Transverse colon (tissue), 4 donors: Measurements from ENCODE around the gene TCTN2. TPM values are rescaled to one million over a fixed set of nuclear protein-coding genes. Genes with fewer than 3 reads are reported as not detected.

ENCODE experiments used
- DNase-seq: peaks from one replicate; pipeline ENCODE4 v3.0.0-alpha.2; 2019
- H3K27ac ChIP-seq, 4 donors: fragments of 200-600 bp; sonication (generic); 2 replicates each; pipeline ENCODE4 v1.5.1; 2016 to 2018; ENCODE audit warnings: inconsistent platforms in 4 of 4
- H3K27me3 ChIP-seq: fragments of 200-600 bp; sonication (generic); 2 replicates; pipeline ENCODE4 v1.5.1; 2017; ENCODE audit warnings: inconsistent platforms
- H3K36me3 ChIP-seq, 4 donors: fragments of 200-600 bp; sonication (generic); 2 replicates each; pipeline ENCODE4 v1.5.1; 2017 to 2019; ENCODE audit warnings: inconsistent platforms in 4 of 4
- H3K4me1 ChIP-seq, 4 donors: fragments of 200-600 bp; sonication (generic); 2 replicates each; pipeline ENCODE4 v1.5.1; 2017 to 2020; ENCODE audit warnings: inconsistent platforms in 4 of 4
- H3K4me3 ChIP-seq, 4 donors: fragments of 200-600 bp; sonication (generic); 1 replicate in 1 of 4; 2 replicates in 3 of 4; pipeline versions ENCODE4 v1.5.1 to v1.6.1; 2017 to 2019; ENCODE audit warnings: inconsistent platforms in 4 of 4
- H3K9me3 ChIP-seq, 2 donors: fragments of 200-600 bp; sonication (generic); 2 replicates each; pipeline ENCODE4 v1.5.1; 2017 to 2019; ENCODE audit warnings: inconsistent platforms in 2 of 2
- CTCF ChIP-seq, 5 experiments: fragments of 200-600 bp in 3 of 5; fragments of 450-650 bp in 2 of 5; sonication (generic) in 3 of 5; IDR thresholded peaks; 1 replicate in 2 of 5; 2 replicates in 3 of 5; pipeline ENCODE4 v1.5.1; 2016 to 2017; ENCODE audit warnings: antibody characterized with exemption in 5 of 5, inconsistent platforms in 3 of 5, mild to moderate bottlenecking in 2 of 5, moderate library complexity in 1 of 5
- EP300 ChIP-seq: sonication (generic); formaldehyde crosslinking; IDR thresholded peaks from one replicate; pipeline ENCODE4 v1.6.1; 2017; ENCODE audit warnings: antibody characterized with exemption, low read depth
- POLR2A ChIP-seq: fragments of 450-650 bp; IDR thresholded peaks from one replicate; pipeline ENCODE4 v1.6.1; 2016; ENCODE audit warnings: antibody characterized with exemption, mild to moderate bottlenecking, moderate library complexity
- POLR2AphosphoS5 ChIP-seq, 3 donors: sonication (generic); formaldehyde crosslinking; IDR thresholded peaks; one replicate each; pipeline ENCODE4 v1.6.1; 2016; ENCODE audit warnings: antibody characterized with exemption in 3 of 3
- WGBS, 2 donors: methylation state at CpG; one replicate each; pipeline ENCODE4 v1.1.5; 2018; ENCODE audit warnings: low coverage in 1 of 2; 5-methylcytosine and 5-hydroxymethylcytosine counted together
- in situ Hi-C, 4 donors: fragments of 200-750 bp; cut with MboI; loops; one replicate each; pipeline versions ENCODE4 v1.15.0 to v1.15.1; 2017; ENCODE audit warnings: low sequenced_read_pairs in 3 of 4, low pct_ligation_motif_present in 1 of 4, low pct_unique_long_range_greater_than_20kb in 1 of 4
- intact Hi-C: fragments of 100-400 bp; cut with DNase I; formaldehyde crosslinking; loops from one replicate; pipeline ENCODE4 v1.15.1; 2023; ENCODE audit warnings: low total_unique reads
- total RNA-seq, 4 donors: library from RNA; depleted of rRNA; stranded (reverse); fragments of >200 nt; gene quantifications; one replicate each; pipeline ENCODE4 v1.1.0, GENCODE V29; 2016

TCTN2 gene
- total RNA-seq, 4 donors from 2014 or later, result 1.00 to 6.3 (median 5.1) TPM

GRCh38 chr12:123732251-123732650, 61.3 kb downstream of the TCTN2 start:
- WGBS, 2 donors, result 95 to 100% methylated on average over 3 to 12 of the region's 12 CpGs
- peaks cover 0 to 40% (median 17%) of the 10 kb centered on the region in 4 donors for H3K36me3 ChIP-seq

GRCh38 chr12:123733229-123733628, 62.3 kb downstream of the TCTN2 start:
- Histone ChIP-seq H3K27ac (no peak overlapping the region), H3K4me1 (no peaks in the 10 kb centered on the region), H3K27me3 (no peaks in the 10 kb centered on the region), H3K36me3 (peaks cover 0 to 50% (median 15%) of the 10 kb centered on the region in 4 donors), H3K4me3 (no peak overlapping the region), H3K9me3 (no peaks in the 10 kb centered on the region)
- intact Hi-C loops, result no loop called here
- DNase-seq, result no peak
- TF ChIP-seq POLR2A, result no peak
- in situ Hi-C loops, result no loop called here
- WGBS, 2 donors, result 93 to 97% methylated on average over 6 to 10 of the region's 10 CpGs

More at GRCh38 chr12:123732251-123732650, 61.3 kb downstream of the TCTN2 start:
- Histone ChIP-seq H3K4me3 (no peak overlapping the region), H3K9me3 (no peaks in the 10 kb centered on the region), H3K27me3 (no peaks in the 10 kb centered on the region), H3K27ac (no peak overlapping the region), H3K4me1 (no peaks in the 10 kb centered on the region)
- intact Hi-C loops, result no loop called here
- DNase-seq, result no peak
- in situ Hi-C loops, result no loop called here
- no peak for TF ChIP-seq CTCF (IDR thresholded peaks at IDR 0.05)
- no peak for TF ChIP-seq POLR2AphosphoS5 (IDR thresholded peaks at IDR 0.05)
- TF ChIP-seq EP300, result no peak
- TF ChIP-seq POLR2A, result no peak

GRCh38 chr12:123734268-123734667, 63.4 kb downstream of the TCTN2 start:
- no peak overlapping the region for H3K4me3 ChIP-seq
- TF ChIP-seq POLR2AphosphoS5 (IDR thresholded peaks at IDR 0.05) (no peak), CTCF (IDR thresholded peaks at IDR 0.05) (no peak), EP300 (no peak), POLR2A (no peak)
- no peaks in the 10 kb centered on the region for H3K27me3 ChIP-seq
- H3K36me3 ChIP-seq, result peaks cover 0 to 61% (median 18%) of the 10 kb centered on the region in 4 donors
- no peaks in the 10 kb centered on the region for H3K4me1 ChIP-seq
- no peak overlapping the region for H3K27ac ChIP-seq
- in situ Hi-C loops, result no loop called here
- WGBS, 2 donors, result 81 to 90% methylated on average over 2 to 5 of the region's 5 CpGs
- DNase-seq, result no peak
- H3K9me3 ChIP-seq, result no peaks in the 10 kb centered on the region
- intact Hi-C loops, result no loop called here

- TF ChIP-seq CTCF (IDR thresholded peaks at IDR 0.05) (no peak), POLR2A (no peak), EP300 (no peak), POLR2AphosphoS5 (IDR thresholded peaks at IDR 0.05) (no peak)
- Histone ChIP-seq H3K27ac (no peak overlapping the region), H3K4me1 (no peaks in the 10 kb centered on the region), H3K36me3 (peaks cover 0 to 66% (median 29%) of the 10 kb centered on the region in 4 donors), H3K27me3 (no peaks in the 10 kb centered on the region), H3K9me3 (no peaks in the 10 kb centered on the region), H3K4me3 (no peak overlapping the region)
- in situ Hi-C loops (no loop called here), intact Hi-C loops (no loop called here)
- no peak for DNase-seq
- WGBS, 2 donors, result 90% methylated on average over 8 to 14 of the region's 14 CpGs
These were observed 71.1 kb downstream of the TCTN2 start for GRCh38 chr12:123741937-123742572.

GRCh38 chr12:123743002-123743401, 72.1 kb downstream of the TCTN2 start:
- TF ChIP-seq POLR2A, result no peak
- no peak for TF ChIP-seq CTCF (IDR thresholded peaks at IDR 0.05)
- no peak for TF ChIP-seq POLR2AphosphoS5 (IDR thresholded peaks at IDR 0.05)
- no peak for TF ChIP-seq EP300
- Histone ChIP-seq H3K27ac (no peak overlapping the region), H3K27me3 (no peaks in the 10 kb centered on the region), H3K4me1 (no peaks in the 10 kb centered on the region), H3K4me3 (no peak overlapping the region), H3K9me3 (no peaks in the 10 kb centered on the region), H3K36me3 (peaks cover 0 to 60% (median 25%) of the 10 kb centered on the region in 4 donors)
- DNase-seq, result no peak
- in situ Hi-C loops (no loop called here), intact Hi-C loops (no loop called here)
- 82 to 92% methylated on average over 6 to 10 of the region's 10 CpGs for WGBS, 2 donors
